Left lung (tissue), 8 donors: ENCODE measurements around the gene CCDC28A. TPM values are rescaled to one million over a fixed set of nuclear protein-coding genes. Genes with fewer than 3 reads are reported as not detected.

Source experiments
- polyA plus RNA-seq, 6 donors: library from polyadenylated mRNA; unstranded; fragments of 120-200 nt; gene quantifications; one replicate each; pipeline ENCODE4 v1.2.1, GENCODE V29; 2013; ENCODE audit not compliant: insufficient read length in 6 of 6
- total RNA-seq, 2 donors: library from RNA; stranded (reverse); fragmentation: NEBNext Ultra II Directional; extraction: Animal tissue kit (Norgen Biotek cat#: 25700); gene quantifications; one replicate each; pipeline ENCODE4 v1.2.1, GENCODE V29; 2021
- donor health status: DM: no; HTN: yes; CAD: no.
- donor health status: DM: no; HTN: no; CAD: no.

The CCDC28A gene
- total and polyA plus RNA-seq, 8 donors, result 14.0 to 28.4 (median 19.8) TPM

Other genes with a start within 250 kb of the CCDC28A start
- 1 to 10 TPM in 1 of 2 donors, not detected in 1; 3.1 TPM for gene ECT2L, start 22.3 kb downstream of the CCDC28A start, total RNA-seq
- gene ECT2L, start 22.3 kb downstream of the CCDC28A start, polyA plus RNA-seq, result 1 to 10 TPM in 4 of 6 donors, under 1 TPM in 2; 0.63 to 3.3 (median 1.7) TPM
- 10 to 100 TPM; 29.3 to 31.8 TPM for gene REPS1, start 214.5 kb downstream of the CCDC28A start, total RNA-seq
- 10 to 100 TPM; 58.8 to 83.9 (median 64.6) TPM for gene REPS1, start 214.5 kb downstream of the CCDC28A start, polyA plus RNA-seq